Measurements from ENCODE around the gene PKD2L1.

The PKD2L1 gene

GRCh38 chr10:100353770-100354485, 23.9 kb upstream of the PKD2L1 start:
- DNase-seq (ENCODE audit: low read depth): no peak
- TF ChIP-seq CTCF (IDR thresholded peaks at IDR 0.05; ENCODE audit: control insufficient read depth, insufficient read depth, low read depth, low read length, missing control alignments): no peak
- H3K4me3 ChIP-seq (ENCODE audit: control insufficient read depth, low read depth, low read length): no peak overlapping the region

GRCh38 chr10:100350914-100351485, 21.0 kb upstream of the PKD2L1 start:
- TF ChIP-seq CTCF (IDR thresholded peaks at IDR 0.05; ENCODE audit: control insufficient read depth, insufficient read depth, low read depth, low read length, missing control alignments): no peak
- H3K4me3 ChIP-seq (ENCODE audit: control insufficient read depth, low read depth, low read length): no peak overlapping the region
- no peak for DNase-seq (ENCODE audit: low read depth)

GRCh38 chr10:100349672-100350071, 19.6 kb upstream of the PKD2L1 start:
- no peak for TF ChIP-seq CTCF (IDR thresholded peaks at IDR 0.05; ENCODE audit: control insufficient read depth, insufficient read depth, low read depth, low read length, missing control alignments)
- H3K4me3 ChIP-seq (ENCODE audit: control insufficient read depth, low read depth, low read length): no peak overlapping the region

GRCh38 chr10:100349087-100349486, 19.1 kb upstream of the PKD2L1 start:
- no peak overlapping the region for H3K4me3 ChIP-seq (ENCODE audit: control insufficient read depth, low read depth, low read length)
- no peak for TF ChIP-seq CTCF (IDR thresholded peaks at IDR 0.05; ENCODE audit: control insufficient read depth, insufficient read depth, low read depth, low read length, missing control alignments)
- DNase-seq (ENCODE audit: low read depth): no peak

More at GRCh38 chr10:100349672-100350071, 19.6 kb upstream of the PKD2L1 start:
- no peak for DNase-seq (ENCODE audit: low read depth)

- no peak for TF ChIP-seq CTCF (IDR thresholded peaks at IDR 0.05; ENCODE audit: control insufficient read depth, insufficient read depth, low read depth, low read length, missing control alignments)
- H3K4me3 ChIP-seq (ENCODE audit: control insufficient read depth, low read depth, low read length): peak overlapping the region; percentile 86
- no peak for DNase-seq (ENCODE audit: low read depth)
Measured at GRCh38 chr10:100348389-100348927, 18.4 kb upstream of the PKD2L1 start.

- H3K4me3 ChIP-seq (ENCODE audit: control insufficient read depth, low read depth, low read length): peak overlapping the region; percentile 86
- no peak for TF ChIP-seq CTCF (IDR thresholded peaks at IDR 0.05; ENCODE audit: control insufficient read depth, insufficient read depth, low read depth, low read length, missing control alignments)
- no peak for DNase-seq (ENCODE audit: low read depth)
Measured at GRCh38 chr10:100347568-100348195, 17.7 kb upstream of the PKD2L1 start.
